ENCODE data around the gene KLF13. TPM values are rescaled to one million over a fixed set of nuclear protein-coding genes. Genes with fewer than 3 reads are reported as not detected.

The KLF13 gene
- total RNA-seq, 1 experiment from 2014 or later: 60.1 TPM

- Histone ChIP-seq H3K27me3 (ENCODE audit: insufficient read depth, low read length) (no peaks in the 10 kb centered on the region), H3K27ac (ENCODE audit: low read depth, low read length) (no peak overlapping the region), H2AFZ (ENCODE audit: low read depth, low read length, poor library complexity, severe bottlenecking) (no peak overlapping the region), H3K4me3 (replicated peaks in 1 of 2; ENCODE audit: low read depth in 1 of 2, low read length in 2 of 2) (no peak overlapping the region), H3K9me3 (ENCODE audit: control insufficient read depth in 1 of 2, insufficient read depth in 1 of 2, low read depth in 1 of 2, low read length in 2 of 2) (0 out of 4 replicates have a peak, but pooled peaks cover 0 to 3% of the 10 kb centered on the region in 2 experiments), H3K36me3 (ENCODE audit: control insufficient read depth in 1 of 2, insufficient read depth in 2 of 2, low read length in 2 of 2) (no peaks in the 10 kb centered on the region), H3K4me1 (ENCODE audit: control insufficient read depth in 1 of 2, insufficient read depth in 2 of 2, low read length in 2 of 2) (peaks cover 3 to 7% of the 10 kb centered on the region in 2 experiments; a peak in 2 of 4 replicates), H3K4me2 (ENCODE audit: low read length) (no peak overlapping the region), H3K79me2 (ENCODE audit: insufficient read depth, low read length) (peaks cover 24% of the 10 kb centered on the region; the same call in 1 of the 2 replicates), H3K9me2 (ENCODE audit: insufficient read depth) (no peaks in the 10 kb centered on the region), H4K20me1 (ENCODE audit: insufficient read depth) (no peaks in the 10 kb centered on the region; the same call in 1 of the 2 replicates), H3K9ac (ENCODE audit: low read length) (no peak overlapping the region)
- BruUV-seq (replicated peaks): no TSS peak
- ChIA-PET RAD21 (ENCODE audit: low non-redundant PET in 1 of 2, low total read pairs in 2 of 2, uncharacterized antibody in 2 of 2, unreplicated experiment in 2 of 2) (no interaction called here), CTCF (no interaction called here), POLR2A (no interaction called here)
- DNase-seq (ENCODE audit: low read depth, low spot score) (no peak), ATAC-seq (no peak)
- intact Hi-C loops (cut with micrococcal nuclease): loop anchor here (10.0 kb wide), 1 partner anchor 118 kb away; no protein-coding TSS in a partner anchor
- TF ChIP-seq EZH2 (IDR thresholded peaks at IDR 0.05): no peak
Measured at GRCh38 chr15:31367021-31367729, 40.5 kb downstream of the KLF13 start.

DNA sequence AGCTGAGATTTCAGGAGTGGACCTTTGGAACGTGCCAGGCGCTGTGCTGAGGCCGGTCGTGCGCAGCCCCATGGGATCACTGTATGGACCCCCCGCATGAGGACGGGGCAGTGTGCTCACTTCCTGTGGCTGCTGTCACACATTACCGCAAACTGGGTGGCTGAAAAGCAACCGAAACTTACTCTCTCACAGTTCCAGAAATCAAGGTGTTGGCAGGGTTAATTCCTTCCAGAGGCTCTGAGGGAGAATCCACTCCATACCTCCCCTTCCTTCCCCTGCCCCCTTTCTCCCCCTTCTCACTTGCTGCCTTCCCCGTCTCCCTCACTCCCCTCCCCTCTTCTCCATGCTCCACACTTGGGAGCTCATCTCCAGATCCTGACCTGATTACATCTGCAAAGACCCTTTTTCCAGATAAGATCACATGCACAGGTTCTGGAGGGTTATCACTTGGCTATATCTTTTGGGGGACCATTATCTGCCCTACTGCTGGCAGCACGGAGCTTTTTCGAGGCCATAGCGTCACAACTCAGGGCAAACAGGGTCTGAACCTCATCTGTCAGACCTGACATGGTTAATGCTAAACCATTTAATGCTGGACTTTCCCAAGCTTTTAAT is 41.2 kb downstream of the KLF13 start:
- no peaks in the 10 kb centered on the region for H3K36me3 ChIP-seq (ENCODE audit: control insufficient read depth in 1 of 2, insufficient read depth in 2 of 2, low read length in 2 of 2)
- TF ChIP-seq RAD21 (IDR thresholded peaks at IDR 0.05; ENCODE audit: low read depth) (no peak), TCF7L2 (IDR thresholded peaks at IDR 0.05; ENCODE audit: borderline replicate concordance, extremely low read depth, insufficient read depth, insufficient read length) (no peak), YY1 (IDR thresholded peaks at IDR 0.05; ENCODE audit: extremely low read depth, insufficient replicate concordance, low read depth, low read length) (no peak), SP1 (IDR thresholded peaks at IDR 0.05; ENCODE audit: low read depth) (no peak), SIN3A (IDR thresholded peaks at IDR 0.05; ENCODE audit: low read depth) (no peak), CEBPB (IDR thresholded peaks at IDR 0.05; ENCODE audit: low read depth) (no peak), FOSL1 (IDR thresholded peaks at IDR 0.05; ENCODE audit: low read depth) (no peak), ZBTB33 (IDR thresholded peaks at IDR 0.05; ENCODE audit: extremely low read depth, insufficient replicate concordance, low read length) (no peak), MAX (IDR thresholded peaks at IDR 0.05) (no peak), JUND (IDR thresholded peaks at IDR 0.05) (no peak)
- TF ChIP-seq, protein P1, sequence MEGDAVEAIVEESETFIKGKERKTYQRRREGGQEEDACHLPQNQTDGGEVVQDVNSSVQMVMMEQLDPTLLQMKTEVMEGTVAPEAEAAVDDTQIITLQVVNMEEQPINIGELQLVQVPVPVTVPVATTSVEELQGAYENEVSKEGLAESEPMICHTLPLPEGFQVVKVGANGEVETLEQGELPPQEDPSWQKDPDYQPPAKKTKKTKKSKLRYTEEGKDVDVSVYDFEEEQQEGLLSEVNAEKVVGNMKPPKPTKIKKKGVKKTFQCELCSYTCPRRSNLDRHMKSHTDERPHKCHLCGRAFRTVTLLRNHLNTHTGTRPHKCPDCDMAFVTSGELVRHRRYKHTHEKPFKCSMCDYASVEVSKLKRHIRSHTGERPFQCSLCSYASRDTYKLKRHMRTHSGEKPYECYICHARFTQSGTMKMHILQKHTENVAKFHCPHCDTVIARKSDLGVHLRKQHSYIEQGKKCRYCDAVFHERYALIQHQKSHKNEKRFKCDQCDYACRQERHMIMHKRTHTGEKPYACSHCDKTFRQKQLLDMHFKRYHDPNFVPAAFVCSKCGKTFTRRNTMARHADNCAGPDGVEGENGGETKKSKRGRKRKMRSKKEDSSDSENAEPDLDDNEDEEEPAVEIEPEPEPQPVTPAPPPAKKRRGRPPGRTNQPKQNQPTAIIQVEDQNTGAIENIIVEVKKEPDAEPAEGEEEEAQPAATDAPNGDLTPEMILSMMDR (IDR thresholded peaks at IDR 0.05 in 2 of 3, conservative IDR thresholded peaks at IDR 0.05 in 1 of 3; ENCODE audit: borderline replicate concordance in 1 of 3, insufficient read depth in 1 of 3, low read depth in 2 of 3, low read length in 2 of 3): no peak
- peaks cover 23% of the 10 kb centered on the region; the same call in 1 of the 2 replicates for H3K79me2 ChIP-seq (ENCODE audit: insufficient read depth, low read length)
- ChIA-PET POLR2A (no interaction called here), RAD21 (ENCODE audit: low non-redundant PET in 1 of 2, low total read pairs in 2 of 2, uncharacterized antibody in 2 of 2, unreplicated experiment in 2 of 2) (no interaction called here), CTCF (no interaction called here)
- H3K27ac ChIP-seq (ENCODE audit: low read depth, low read length): no peak overlapping the region
- H3K9me2 ChIP-seq (ENCODE audit: insufficient read depth): no peaks in the 10 kb centered on the region
- no TSS peak for BruUV-seq (replicated peaks)
- H2AFZ ChIP-seq (ENCODE audit: low read depth, low read length, poor library complexity, severe bottlenecking): no peak overlapping the region
- intact Hi-C loops (cut with micrococcal nuclease): loop anchor here (10.0 kb wide), 1 partner anchor 117 kb away; no protein-coding TSS in a partner anchor
- H3K9me3 ChIP-seq (ENCODE audit: control insufficient read depth in 1 of 2, insufficient read depth in 1 of 2, low read depth in 1 of 2, low read length in 2 of 2): 0 out of 4 replicates have a peak, but pooled peaks cover 0 to 3% of the 10 kb centered on the region in 2 experiments
- no peaks in the 10 kb centered on the region; the same call in 1 of the 2 replicates for H4K20me1 ChIP-seq (ENCODE audit: insufficient read depth)
- H3K27me3 ChIP-seq (ENCODE audit: insufficient read depth, low read length): no peaks in the 10 kb centered on the region
- ATAC-seq (no peak), DNase-seq (ENCODE audit: low read depth, low spot score) (no peak)
- H3K4me3 ChIP-seq (replicated peaks in 1 of 2; ENCODE audit: low read depth in 1 of 2, low read length in 2 of 2): no peak overlapping the region
- H3K4me2 ChIP-seq (ENCODE audit: low read length): no peak overlapping the region
- H3K4me1 ChIP-seq (ENCODE audit: control insufficient read depth in 1 of 2, insufficient read depth in 2 of 2, low read length in 2 of 2): peaks cover 3 to 7% of the 10 kb centered on the region in 2 experiments; a peak in 2 of 4 replicates
- H3K9ac ChIP-seq (ENCODE audit: low read length): no peak overlapping the region

All from HCT116 (cell line).